ENCODE results near the gene NDUFB2.
A peak's percentile ranks its signal among the peaks of the same experiment; 100 is the strongest.

DNA sequence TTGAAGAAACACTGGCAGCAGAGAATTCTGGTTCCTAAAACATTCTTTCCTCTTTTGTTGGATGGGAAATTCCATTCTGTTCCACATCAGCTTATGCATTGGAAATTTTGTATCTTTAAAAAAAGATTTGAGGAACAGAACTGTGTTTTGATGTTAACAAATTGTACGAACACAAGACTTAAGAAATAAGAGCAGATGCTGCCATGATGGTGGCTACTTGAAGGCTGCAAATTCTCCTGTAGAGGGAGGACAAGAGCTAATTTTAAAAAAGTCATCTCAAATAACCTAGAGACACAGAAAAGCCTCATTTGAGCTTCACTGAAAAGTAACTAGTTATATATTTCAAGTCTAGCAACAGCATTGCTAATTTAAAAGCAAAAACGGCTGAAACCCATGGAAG is 29.8 kb downstream of the NDUFB2 start:
- TF ChIP-seq, protein P1, sequence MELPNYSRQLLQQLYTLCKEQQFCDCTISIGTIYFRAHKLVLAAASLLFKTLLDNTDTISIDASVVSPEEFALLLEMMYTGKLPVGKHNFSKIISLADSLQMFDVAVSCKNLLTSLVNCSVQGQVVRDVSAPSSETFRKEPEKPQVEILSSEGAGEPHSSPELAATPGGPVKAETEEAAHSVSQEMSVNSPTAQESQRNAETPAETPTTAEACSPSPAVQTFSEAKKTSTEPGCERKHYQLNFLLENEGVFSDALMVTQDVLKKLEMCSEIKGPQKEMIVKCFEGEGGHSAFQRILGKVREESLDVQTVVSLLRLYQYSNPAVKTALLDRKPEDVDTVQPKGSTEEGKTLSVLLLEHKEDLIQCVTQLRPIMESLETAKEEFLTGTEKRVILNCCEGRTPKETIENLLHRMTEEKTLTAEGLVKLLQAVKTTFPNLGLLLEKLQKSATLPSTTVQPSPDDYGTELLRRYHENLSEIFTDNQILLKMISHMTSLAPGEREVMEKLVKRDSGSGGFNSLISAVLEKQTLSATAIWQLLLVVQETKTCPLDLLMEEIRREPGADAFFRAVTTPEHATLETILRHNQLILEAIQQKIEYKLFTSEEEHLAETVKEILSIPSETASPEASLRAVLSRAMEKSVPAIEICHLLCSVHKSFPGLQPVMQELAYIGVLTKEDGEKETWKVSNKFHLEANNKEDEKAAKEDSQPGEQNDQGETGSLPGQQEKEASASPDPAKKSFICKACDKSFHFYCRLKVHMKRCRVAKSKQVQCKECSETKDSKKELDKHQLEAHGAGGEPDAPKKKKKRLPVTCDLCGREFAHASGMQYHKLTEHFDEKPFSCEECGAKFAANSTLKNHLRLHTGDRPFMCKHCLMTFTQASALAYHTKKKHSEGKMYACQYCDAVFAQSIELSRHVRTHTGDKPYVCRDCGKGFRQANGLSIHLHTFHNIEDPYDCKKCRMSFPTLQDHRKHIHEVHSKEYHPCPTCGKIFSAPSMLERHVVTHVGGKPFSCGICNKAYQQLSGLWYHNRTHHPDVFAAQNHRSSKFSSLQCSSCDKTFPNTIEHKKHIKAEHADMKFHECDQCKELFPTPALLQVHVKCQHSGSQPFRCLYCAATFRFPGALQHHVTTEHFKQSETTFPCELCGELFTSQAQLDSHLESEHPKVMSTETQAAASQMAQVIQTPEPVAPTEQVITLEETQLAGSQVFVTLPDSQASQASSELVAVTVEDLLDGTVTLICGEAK (IDR thresholded peaks at IDR 0.05): no peak
- TF ChIP-seq, protein P1 (CRISPR knock-in tag; IDR thresholded peaks at IDR 0.05): no peak
- TF ChIP-seq BDP1 (IDR thresholded peaks at IDR 0.05; ENCODE audit: insufficient read depth, insufficient read length) (no peak), EP300 (IDR thresholded peaks at IDR 0.05; ENCODE audit: low read length) (no peak), CBX5 (IDR thresholded peaks at IDR 0.05; ENCODE audit: borderline replicate concordance, low read depth) (no peak), ZNF184 (CRISPR knock-in tag; IDR thresholded peaks at IDR 0.05) (no peak)
- TF ChIP-seq, protein P2, sequence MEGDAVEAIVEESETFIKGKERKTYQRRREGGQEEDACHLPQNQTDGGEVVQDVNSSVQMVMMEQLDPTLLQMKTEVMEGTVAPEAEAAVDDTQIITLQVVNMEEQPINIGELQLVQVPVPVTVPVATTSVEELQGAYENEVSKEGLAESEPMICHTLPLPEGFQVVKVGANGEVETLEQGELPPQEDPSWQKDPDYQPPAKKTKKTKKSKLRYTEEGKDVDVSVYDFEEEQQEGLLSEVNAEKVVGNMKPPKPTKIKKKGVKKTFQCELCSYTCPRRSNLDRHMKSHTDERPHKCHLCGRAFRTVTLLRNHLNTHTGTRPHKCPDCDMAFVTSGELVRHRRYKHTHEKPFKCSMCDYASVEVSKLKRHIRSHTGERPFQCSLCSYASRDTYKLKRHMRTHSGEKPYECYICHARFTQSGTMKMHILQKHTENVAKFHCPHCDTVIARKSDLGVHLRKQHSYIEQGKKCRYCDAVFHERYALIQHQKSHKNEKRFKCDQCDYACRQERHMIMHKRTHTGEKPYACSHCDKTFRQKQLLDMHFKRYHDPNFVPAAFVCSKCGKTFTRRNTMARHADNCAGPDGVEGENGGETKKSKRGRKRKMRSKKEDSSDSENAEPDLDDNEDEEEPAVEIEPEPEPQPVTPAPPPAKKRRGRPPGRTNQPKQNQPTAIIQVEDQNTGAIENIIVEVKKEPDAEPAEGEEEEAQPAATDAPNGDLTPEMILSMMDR (IDR thresholded peaks at IDR 0.05 in 2 of 3, conservative IDR thresholded peaks at IDR 0.05 in 1 of 3; ENCODE audit: insufficient read depth in 2 of 3, low read depth in 1 of 3, low read length in 3 of 3): peak; percentile 16 to 61 (median 57); a peak in 5 of 6 replicates

All from K562 (cell line).